ENCODE data around the gene FSCN2. TPM values are rescaled to one million over a fixed set of nuclear protein-coding genes. Genes with fewer than 3 reads are reported as not detected.

The FSCN2 gene
- total RNA-seq, 1 donor from 2014 or later = 6.6 TPM

- intact Hi-C loops (cut with DNase I) = no loop called here
- H3K27ac ChIP-seq = no peak overlapping the region
- H3K27me3 ChIP-seq = no peaks in the 10 kb centered on the region
- peaks cover 0 to 34% of the 10 kb centered on the region in 2 donors for H3K36me3 ChIP-seq
- no peak for DNase-seq (ENCODE audit: extremely low spot score in 2 of 2)
- H3K4me1 ChIP-seq = peaks cover 19% of the 10 kb centered on the region
- H3K9me3 ChIP-seq = no peaks in the 10 kb centered on the region
- TF ChIP-seq POLR2A (IDR thresholded peaks at IDR 0.05) (no peak), CTCF (IDR thresholded peaks at IDR 0.05) (no peak), POLR2AphosphoS5 (IDR thresholded peaks at IDR 0.05; ENCODE audit: insufficient read depth in 1 of 2, low read depth in 1 of 2) (no peak)
- no peak overlapping the region for H3K4me3 ChIP-seq
Measured at GRCh38 chr17:81538651-81539570, 10.7 kb downstream of the FSCN2 start.

GRCh38 chr17:81539571-81539900, 11.4 kb downstream of the FSCN2 start:
- H3K4me1 ChIP-seq = peaks cover 19% of the 10 kb centered on the region
- intact Hi-C loops (cut with DNase I) = no loop called here
- no peak for DNase-seq (ENCODE audit: extremely low spot score in 2 of 2)
- no peak overlapping the region for H3K27ac ChIP-seq
- H3K9me3 ChIP-seq = no peaks in the 10 kb centered on the region
- no peaks in the 10 kb centered on the region for H3K27me3 ChIP-seq
- no peak overlapping the region for H3K4me3 ChIP-seq
- peaks cover 0 to 41% of the 10 kb centered on the region in 2 donors for H3K36me3 ChIP-seq
- TF ChIP-seq CTCF (IDR thresholded peaks at IDR 0.05) = no peak
- TF ChIP-seq POLR2A (IDR thresholded peaks at IDR 0.05) = no peak
- TF ChIP-seq POLR2AphosphoS5 (IDR thresholded peaks at IDR 0.05; ENCODE audit: insufficient read depth in 1 of 2, low read depth in 1 of 2) = no peak

- Histone ChIP-seq H3K27me3 (no peaks in the 10 kb centered on the region), H3K27ac (no peak overlapping the region), H3K36me3 (peaks cover 0 to 46% of the 10 kb centered on the region in 2 donors), H3K4me3 (no peak overlapping the region), H3K9me3 (no peaks in the 10 kb centered on the region), H3K4me1 (peaks cover 19% of the 10 kb centered on the region)
- TF ChIP-seq POLR2A (IDR thresholded peaks at IDR 0.05) = no peak
- no peak for TF ChIP-seq POLR2AphosphoS5 (IDR thresholded peaks at IDR 0.05; ENCODE audit: insufficient read depth in 1 of 2, low read depth in 1 of 2)
- TF ChIP-seq CTCF (IDR thresholded peaks at IDR 0.05) = no peak
- intact Hi-C loops (cut with DNase I) = no loop called here
- no peak for DNase-seq (ENCODE audit: extremely low spot score in 2 of 2)
Measured at GRCh38 chr17:81539961-81540675, 11.9 kb downstream of the FSCN2 start.

GRCh38 chr17:81540676-81541027, 12.5 kb downstream of the FSCN2 start:
- Histone ChIP-seq H3K4me1 (peaks cover 19% of the 10 kb centered on the region), H3K27me3 (no peaks in the 10 kb centered on the region), H3K27ac (no peak overlapping the region), H3K9me3 (no peaks in the 10 kb centered on the region), H3K4me3 (no peak overlapping the region), H3K36me3 (peaks cover 0 to 52% of the 10 kb centered on the region in 2 donors)
- DNase-seq (ENCODE audit: extremely low spot score in 2 of 2) = no peak
- intact Hi-C loops (cut with DNase I) = no loop called here
- TF ChIP-seq POLR2AphosphoS5 (IDR thresholded peaks at IDR 0.05; ENCODE audit: insufficient read depth in 1 of 2, low read depth in 1 of 2) (no peak), CTCF (IDR thresholded peaks at IDR 0.05) (no peak), POLR2A (IDR thresholded peaks at IDR 0.05) (no peak)

- H3K36me3 ChIP-seq = peaks cover 0 to 56% of the 10 kb centered on the region in 2 donors
- DNase-seq (ENCODE audit: extremely low spot score in 2 of 2) = no peak
- H3K27ac ChIP-seq = no peak overlapping the region
- H3K27me3 ChIP-seq = no peaks in the 10 kb centered on the region
- peaks cover 18% of the 10 kb centered on the region for H3K4me1 ChIP-seq
- intact Hi-C loops (cut with DNase I) = no loop called here
- no peaks in the 10 kb centered on the region for H3K9me3 ChIP-seq
- no peak overlapping the region for H3K4me3 ChIP-seq
- no peak for TF ChIP-seq POLR2A (IDR thresholded peaks at IDR 0.05)
- no peak for TF ChIP-seq CTCF (IDR thresholded peaks at IDR 0.05)
Measured at GRCh38 chr17:81541123-81541522, 12.9 kb downstream of the FSCN2 start.
